NCI-H2107 treated with DMSO at 0.1 percent for 48 hours (cell line): Measurements from ENCODE around the gene CCT3.

Source experiments
- DNase-seq: peaks from one replicate; lab custom pipeline; 2025; ENCODE audit not compliant: unreplicated experiment; lab: John Stamatoyannopoulos, UW

CCT3 gene

GRCh38 chr1:156282479-156283222 lies 55.4 kb downstream of the CCT3 start, which contains the start of gene SMG5:
SMG5 (minus strand) TSS chr1:156282825; CDS start chr1:156282680, 145 bp downstream.
- DNase-seq: peak; percentile 96

DNA sequence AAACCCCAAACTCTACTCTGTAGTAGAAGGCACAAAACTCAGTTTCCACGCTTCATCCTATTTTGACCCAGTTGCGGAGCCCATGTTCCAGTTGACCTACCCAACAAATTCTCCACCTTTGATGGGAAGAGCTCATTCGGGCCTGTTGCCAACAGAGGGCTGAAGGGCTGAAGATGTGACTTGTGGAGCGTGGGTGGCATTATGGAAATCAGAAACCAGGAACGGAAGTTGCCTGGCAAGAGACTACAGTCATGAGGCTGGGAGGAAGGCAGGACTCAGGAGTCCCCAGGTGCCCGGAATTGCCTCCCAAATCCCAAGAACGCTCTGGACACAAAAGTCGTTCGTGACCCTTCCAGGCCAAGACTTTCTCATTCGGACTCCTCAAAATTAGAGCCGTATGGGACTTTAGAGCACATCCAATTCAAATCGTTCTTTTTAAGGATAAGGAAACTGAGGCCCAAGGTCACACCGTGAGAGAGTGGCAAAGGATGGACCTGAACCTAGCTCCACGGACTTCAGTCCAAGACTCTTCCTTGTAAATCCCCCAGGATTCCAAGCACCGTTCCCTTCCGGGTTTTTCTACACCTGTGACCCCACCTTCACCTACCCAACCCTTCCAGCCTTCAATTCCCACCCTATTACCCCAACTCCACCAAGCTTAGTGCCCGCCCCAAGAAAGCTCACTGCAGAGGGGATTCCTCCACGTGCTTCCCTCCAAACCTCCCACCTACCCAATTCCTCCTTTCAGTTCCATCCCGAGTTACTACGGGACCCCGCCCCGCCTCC lies 56.2 kb downstream of the CCT3 start:
- no peak for DNase-seq

DNA sequence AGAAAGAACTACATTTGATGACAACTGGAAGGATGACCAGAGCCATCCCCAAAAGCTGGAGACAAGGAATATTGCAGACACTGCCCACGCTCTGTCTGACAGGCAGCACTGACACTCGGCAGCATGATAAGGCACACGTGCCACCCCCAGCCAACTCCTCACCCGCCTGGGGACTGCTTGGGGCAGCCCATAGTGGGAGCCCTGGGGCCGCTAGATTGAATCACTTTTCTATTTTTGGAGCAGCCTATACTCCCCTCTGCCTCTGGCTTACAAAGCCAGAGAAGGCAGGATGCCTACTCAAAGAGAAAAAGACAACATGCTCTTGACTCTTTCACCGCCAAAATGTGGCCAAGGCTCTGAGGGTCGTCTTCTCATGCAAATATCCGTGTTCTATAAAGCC lies 56.8 kb downstream of the CCT3 start:
- no peak for DNase-seq

DNA sequence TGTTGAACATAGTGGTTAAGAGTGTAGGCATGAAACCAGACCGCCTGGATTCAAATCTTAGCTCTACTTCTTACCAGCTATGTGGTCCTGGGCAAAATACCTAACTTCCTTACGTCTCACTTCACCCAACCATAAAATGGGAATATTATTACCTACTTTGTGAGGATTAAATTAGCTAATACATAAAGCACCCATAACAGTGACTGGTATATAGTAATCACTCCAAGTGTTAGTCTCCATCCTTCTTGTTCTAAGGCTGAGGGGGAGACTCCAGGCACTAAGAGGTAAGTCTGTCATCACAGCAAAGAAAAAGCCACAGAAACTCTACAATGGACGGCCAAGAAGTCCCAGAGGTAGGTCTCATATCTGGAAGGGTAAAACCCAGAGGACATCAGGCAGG lies 58.3 kb downstream of the CCT3 start:
- no peak for DNase-seq

DNA sequence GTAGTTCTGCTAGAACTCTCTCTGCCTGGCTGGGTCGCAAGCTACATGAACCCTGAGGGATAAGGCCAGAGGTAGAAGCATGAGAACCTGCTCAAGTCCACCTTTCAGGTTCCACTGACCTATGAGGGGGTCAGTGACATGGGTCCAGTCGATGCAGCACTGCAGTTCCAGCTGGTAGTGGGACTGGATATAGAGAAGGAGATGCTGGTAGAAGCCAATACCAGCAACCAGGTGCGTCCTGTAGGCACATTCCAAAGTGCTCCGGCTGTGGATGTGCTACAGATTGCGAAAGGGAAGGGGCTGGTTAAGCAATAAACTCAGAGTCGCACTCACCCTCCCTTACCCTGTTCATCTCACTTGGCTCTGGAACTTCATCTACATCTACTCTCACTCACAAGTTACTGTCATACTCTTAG lies 61.1 kb downstream of the CCT3 start:
- no peak for DNase-seq

GRCh38 chr1:156276532-156276931 lies 61.6 kb downstream of the CCT3 start:
- DNase-seq: no peak

GRCh38 chr1:156270314-156270713 lies 67.8 kb downstream of the CCT3 start:
- DNase-seq: no peak

GRCh38 chr1:156268336-156268735 lies 69.8 kb downstream of the CCT3 start:
- no peak for DNase-seq

- no peak for DNase-seq
These were observed 72.0 kb downstream of the CCT3 start for GRCh38 chr1:156266051-156266450.

GRCh38 chr1:156263288-156263655 lies 74.8 kb downstream of the CCT3 start:
- no peak for DNase-seq

- no peak for DNase-seq
These were observed 75.4 kb downstream of the CCT3 start for GRCh38 chr1:156262461-156263287.

DNA sequence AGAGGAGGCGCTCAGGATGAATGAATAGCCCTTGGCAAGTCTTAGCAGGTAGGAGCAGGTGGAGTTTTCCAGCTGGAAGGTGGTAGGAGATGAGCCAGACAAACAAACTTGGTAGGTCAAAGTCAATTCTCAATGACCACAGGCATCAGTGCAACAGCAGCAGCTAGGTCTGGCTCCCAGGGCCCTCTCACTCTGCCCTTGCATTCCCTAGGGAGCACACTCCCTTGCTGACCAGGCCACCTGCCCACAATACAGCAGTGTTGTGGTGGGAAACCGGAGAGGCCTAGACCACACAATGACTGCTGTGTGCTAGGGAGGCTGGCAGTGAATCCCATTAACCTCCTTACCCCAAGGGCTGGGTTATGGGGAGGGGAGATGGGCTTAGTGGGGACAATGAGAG lies 77.2 kb downstream of the CCT3 start:
- DNase-seq: no peak

- DNase-seq: no peak
These were observed 78.3 kb downstream of the CCT3 start for GRCh38 chr1:156259805-156260204.
